HepG2 (cell line): ENCODE measurements around the gene ZBP1.

ENCODE experiments used
- POLR2A ChIP-seq, 2 experiments: IDR thresholded peaks; 2 replicates each; pipeline ENCODE4 v1.6.1; 2011; ENCODE audit warnings: low read depth in 2 of 2, low read length in 2 of 2, mild to moderate bottlenecking in 1 of 2, moderate library complexity in 1 of 2; ENCODE audit not compliant: insufficient read depth in 1 of 2
- SP1 ChIP-seq, 2 experiments: fragments of 450-650 bp in 1 of 2; sonication (generic) in 1 of 2; formaldehyde crosslinking in 1 of 2; IDR thresholded peaks; 2 replicates each; pipeline versions ENCODE4 v1.4.0 to v1.6.1; 2016 to 2020; ENCODE audit warnings: missing genetic modification reagents in 1 of 2
- SRSF9 ChIP-seq: fragments of 200-400 bp; formaldehyde crosslinking; IDR thresholded peaks from 2 replicates; pipeline ENCODE4 v1.6.1; 2018; ENCODE audit warnings: borderline replicate concordance, mild to moderate bottlenecking, low read depth, low read length; ENCODE audit not compliant: insufficient read depth, poor library complexity, severe bottlenecking
- TF ChIP-seq, protein P1 (sequence below): sonication (generic); formaldehyde crosslinking; IDR thresholded peaks from 2 replicates; pipeline ENCODE4 v1.4.0; 2020; ENCODE audit warnings: missing genetic modification reagents, mild to moderate bottlenecking, borderline replicate concordance
- TF ChIP-seq, protein P2 (sequence below): IDR thresholded peaks from 2 replicates; pipeline ENCODE4 v1.6.1; 2016; ENCODE audit warnings: low read depth

DNA sequence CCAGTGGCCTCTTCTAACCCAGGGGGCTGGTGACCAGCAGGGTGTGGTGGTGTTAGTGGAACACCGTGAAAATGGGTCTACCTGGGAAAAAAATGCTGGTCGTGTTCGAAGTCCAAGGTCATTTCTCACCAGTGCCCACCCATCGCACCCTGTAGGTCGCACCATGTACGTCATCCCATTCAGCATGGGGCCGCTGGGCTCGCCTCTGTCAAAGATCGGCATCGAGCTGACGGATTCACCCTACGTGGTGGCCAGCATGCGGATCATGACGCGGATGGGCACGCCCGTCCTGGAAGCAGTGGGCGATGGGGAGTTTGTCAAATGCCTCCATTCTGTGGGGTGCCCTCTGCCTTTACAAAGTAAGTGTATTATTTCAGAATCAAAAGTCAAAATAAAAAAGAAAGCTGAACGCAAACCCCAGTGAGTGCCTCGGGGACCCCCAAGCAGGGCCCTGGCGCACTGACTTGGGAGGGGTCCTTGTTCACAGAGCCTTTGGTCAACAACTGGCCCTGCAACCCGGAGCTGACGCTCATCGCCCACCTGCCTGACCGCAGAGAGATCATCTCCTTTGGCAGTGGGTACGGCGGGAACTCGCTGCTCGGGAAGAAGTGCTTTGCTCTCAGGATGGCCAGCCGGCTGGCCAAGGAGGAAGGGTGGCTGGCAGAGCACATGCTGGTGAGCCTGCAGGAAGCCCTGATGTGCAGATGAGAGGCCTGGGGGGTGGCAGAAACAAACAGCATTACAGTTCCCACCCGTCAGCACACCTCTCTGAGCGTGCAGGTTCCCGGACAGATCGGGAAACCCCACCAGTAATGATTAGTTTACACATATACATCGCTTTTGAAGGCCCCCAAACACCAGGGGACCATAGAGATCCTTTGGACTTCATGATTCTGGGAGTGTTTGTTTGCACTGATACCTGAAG is 57.4 kb downstream of the ZBP1 start:
- TF ChIP-seq SP1 (IDR thresholded peaks at IDR 0.05) = no peak
- TF ChIP-seq SP1 (CRISPR knock-in tag; IDR thresholded peaks at IDR 0.05) = no peak
- peak in 1 of 2 experiments; percentile 49; a peak in 2 of 4 replicates for TF ChIP-seq POLR2A (IDR thresholded peaks at IDR 0.05; ENCODE audit: insufficient read depth in 1 of 2, low read depth in 2 of 2, low read length in 2 of 2)
- TF ChIP-seq SRSF9 = no peak
- TF ChIP-seq, protein P1, sequence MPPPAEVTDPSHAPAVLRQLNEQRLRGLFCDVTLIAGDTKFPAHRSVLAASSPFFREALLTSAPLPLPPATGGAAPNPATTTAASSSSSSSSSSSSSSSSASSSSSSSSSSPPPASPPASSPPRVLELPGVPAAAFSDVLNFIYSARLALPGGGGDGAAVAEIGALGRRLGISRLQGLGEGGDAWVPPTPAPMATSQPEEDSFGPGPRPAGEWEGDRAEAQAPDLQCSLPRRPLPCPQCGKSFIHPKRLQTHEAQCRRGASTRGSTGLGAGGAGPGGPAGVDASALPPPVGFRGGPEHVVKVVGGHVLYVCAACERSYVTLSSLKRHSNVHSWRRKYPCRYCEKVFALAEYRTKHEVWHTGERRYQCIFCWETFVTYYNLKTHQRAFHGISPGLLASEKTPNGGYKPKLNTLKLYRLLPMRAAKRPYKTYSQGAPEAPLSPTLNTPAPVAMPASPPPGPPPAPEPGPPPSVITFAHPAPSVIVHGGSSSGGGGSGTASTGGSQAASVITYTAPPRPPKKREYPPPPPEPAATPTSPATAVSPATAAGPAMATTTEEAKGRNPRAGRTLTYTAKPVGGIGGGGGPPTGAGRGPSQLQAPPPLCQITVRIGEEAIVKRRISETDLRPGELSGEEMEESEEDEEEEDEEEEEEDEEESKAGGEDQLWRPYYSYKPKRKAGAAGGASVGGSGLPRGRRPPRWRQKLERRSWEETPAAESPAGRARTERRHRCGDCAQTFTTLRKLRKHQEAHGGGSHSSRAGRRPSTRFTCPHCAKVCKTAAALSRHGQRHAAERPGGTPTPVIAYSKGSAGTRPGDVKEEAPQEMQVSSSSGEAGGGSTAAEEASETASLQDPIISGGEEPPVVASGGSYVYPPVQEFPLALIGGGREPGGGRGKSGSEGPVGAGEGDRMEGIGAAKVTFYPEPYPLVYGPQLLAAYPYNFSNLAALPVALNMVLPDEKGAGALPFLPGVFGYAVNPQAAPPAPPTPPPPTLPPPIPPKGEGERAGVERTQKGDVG (CRISPR knock-in tag) = no peak
- TF ChIP-seq, protein P2, sequence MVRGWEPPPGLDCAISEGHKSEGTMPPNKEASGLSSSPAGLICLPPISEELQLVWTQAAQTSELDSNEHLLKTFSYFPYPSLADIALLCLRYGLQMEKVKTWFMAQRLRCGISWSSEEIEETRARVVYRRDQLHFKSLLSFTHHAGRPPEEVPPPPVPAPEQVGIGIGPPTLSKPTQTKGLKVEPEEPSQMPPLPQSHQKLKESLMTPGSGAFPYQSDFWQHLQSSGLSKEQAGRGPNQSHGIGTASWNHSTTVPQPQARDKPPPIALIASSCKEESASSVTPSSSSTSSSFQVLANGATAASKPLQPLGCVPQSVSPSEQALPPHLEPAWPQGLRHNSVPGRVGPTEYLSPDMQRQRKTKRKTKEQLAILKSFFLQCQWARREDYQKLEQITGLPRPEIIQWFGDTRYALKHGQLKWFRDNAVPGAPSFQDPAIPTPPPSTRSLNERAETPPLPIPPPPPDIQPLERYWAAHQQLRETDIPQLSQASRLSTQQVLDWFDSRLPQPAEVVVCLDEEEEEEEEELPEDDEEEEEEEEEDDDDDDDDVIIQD (CRISPR knock-in tag) = no peak
